ENCODE data around the gene DBNL.

The DBNL gene

DNA sequence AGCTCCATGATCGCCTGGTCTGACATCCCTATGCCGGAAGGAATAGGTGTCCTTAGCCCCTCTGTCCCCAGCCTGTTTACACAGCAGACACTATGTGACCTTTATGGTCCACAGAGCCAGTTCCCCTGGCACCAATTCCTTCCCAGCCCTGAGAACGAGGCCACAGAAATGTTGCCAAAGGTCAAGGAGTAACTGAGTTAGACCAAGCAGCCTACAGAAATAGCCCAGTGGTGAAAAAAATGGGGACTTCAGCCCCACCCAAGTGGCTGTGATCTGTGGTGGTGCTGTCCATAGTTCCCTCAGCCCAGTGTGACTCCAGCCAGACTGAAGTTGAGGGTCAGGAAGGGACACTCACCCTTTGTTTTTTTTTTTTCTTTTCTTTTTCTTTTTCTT, 18.4 kb downstream of the DBNL start:
- no peak for DNase-seq

DNA sequence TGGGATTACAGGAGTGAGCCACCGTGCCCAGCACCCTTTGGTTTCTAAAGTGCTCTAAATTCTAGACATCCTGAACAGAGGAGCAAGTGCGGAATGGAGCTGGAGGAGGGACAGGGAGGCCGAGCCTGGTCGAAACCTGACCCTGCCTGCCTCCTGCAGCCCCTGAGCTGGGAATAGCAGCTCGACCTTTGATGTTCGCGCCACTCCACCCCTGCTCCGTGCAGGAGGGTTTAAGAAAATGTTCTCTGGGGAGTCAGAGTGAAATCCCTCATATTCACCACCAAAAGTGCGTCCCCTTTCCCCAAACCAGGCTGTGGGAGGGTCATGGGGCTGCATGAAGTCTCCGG, 19.0 kb downstream of the DBNL start:
- DNase-seq, result no peak

DNA sequence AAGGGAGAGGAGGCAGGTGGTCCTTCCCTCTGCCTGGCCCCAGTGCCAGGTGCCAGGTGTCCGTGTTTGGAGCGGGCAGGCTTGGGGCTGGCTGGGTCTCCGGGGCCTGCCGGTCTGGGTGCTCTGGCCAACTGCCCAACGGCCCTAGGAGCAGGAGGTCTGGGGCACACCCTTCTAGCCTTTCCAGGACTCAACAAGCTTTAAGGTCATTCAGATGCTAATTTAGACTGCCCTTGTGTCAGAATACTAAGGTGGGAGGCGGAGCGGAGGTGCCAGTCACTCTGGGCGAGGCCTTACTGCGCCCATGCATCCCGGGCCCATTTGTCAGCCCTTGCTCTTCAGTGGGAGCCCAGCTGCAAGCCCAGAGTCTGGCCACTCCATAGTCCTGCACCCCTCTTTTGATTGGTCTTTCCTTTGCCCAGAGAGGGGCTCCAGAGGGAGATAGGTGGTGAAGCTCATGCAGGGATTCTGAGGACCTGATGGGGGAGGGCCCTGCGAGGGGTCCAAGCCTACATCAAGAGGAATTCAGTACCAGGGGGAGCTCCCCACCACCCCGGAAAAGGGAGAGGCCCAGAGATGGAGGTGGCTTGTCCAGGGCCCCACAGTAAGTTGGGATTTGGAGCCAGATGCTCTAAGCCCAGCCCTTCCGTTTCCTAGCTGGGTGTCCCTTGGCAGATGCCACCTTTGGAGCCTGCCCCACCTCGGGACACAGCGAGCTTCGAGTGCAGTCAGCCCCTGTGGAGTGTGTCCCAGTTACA, 19.6 kb downstream of the DBNL start:
- DNase-seq, result no peak

DNA sequence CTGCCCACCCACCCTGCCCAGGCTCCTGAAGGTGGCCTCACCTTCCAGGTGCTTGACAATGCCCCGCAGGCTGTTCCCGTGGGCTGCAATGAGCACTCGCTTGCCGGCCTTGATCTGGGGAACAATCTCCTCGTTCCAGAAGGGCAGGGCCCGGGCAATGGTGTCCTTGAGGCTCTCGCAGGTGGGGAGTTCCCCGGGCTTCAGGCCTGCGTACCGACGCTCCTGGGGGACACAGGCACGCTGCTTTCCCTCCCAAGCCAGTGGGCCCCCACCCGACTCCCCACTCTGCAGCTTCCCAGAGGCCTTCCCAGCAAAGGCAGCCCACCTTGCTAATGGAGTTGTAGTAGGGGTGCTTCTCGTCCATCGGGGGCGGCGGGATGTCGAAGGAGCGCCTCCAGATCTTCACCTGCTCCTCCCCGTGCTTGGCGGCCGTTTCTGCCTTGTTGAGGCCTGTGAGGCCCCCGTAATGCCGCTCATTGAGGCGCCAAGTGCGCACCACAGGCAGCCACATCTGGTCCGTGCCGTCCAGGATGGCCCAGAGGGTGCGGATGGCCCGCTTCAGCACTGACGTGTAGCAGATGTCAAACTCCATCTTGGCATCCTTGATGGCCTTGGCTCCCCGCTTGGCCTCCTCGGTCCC, 20.4 kb downstream of the DBNL start:
- DNase-seq, result no peak

DNA sequence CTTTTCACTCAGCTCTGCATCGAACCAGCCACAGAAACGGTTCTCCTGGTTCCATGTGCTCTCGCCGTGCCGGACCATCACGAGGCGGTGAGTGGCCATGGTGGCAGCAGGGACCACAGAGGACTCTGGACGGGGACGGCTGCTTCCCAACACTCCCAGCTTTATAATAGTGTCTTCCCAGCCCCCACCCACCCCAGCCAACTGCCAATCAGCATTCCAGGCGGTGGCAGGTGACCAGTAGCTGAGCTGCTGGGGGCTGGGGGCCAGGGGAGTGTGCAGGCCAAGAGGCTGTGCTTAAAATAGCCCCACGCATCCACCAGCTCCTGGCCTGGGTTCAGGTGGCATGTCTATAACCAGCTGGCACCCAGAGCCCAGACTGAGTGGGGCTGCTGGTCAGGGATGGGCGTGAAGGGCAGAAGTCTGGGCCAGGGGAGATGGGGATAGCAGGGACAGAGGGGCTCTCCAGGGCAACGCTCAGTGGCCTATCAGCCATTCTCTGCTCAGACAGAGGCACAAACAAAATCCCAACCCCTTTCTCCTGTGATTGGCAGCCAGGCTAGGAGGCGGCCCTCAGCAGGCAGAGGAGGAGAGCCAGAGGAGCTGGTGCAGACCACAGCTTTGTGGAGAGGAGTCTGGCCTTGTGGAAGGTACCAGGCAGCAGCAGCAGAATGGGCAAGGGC, 21.1 kb downstream of the DBNL start, which contains the start of gene PGAM2:
PGAM2 (minus strand) TSS at position 137 of the 680 bp plus-strand sequence; CDS start at position 99, 38 bp downstream.
- DNase-seq, result peak in 1 of 2 experiments; percentile 57

DNA sequence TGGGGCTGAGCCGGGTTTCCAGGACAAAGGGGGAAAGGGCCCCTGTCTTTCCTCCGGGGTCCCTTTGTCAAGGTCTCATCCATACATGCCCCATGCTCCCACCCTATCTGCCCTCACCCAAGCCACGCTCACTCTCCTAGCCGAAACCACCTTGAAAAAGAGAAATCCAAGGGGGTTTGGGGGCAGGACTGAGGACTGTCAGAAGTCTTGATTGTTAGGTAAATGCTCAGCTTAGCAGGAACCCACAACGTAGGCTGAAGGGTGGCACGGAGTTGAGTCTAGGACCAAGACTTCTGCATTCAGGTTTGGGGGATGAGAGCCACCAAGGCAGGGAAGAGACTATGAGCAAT, 21.6 kb downstream of the DBNL start:
- DNase-seq, result no peak

DNA sequence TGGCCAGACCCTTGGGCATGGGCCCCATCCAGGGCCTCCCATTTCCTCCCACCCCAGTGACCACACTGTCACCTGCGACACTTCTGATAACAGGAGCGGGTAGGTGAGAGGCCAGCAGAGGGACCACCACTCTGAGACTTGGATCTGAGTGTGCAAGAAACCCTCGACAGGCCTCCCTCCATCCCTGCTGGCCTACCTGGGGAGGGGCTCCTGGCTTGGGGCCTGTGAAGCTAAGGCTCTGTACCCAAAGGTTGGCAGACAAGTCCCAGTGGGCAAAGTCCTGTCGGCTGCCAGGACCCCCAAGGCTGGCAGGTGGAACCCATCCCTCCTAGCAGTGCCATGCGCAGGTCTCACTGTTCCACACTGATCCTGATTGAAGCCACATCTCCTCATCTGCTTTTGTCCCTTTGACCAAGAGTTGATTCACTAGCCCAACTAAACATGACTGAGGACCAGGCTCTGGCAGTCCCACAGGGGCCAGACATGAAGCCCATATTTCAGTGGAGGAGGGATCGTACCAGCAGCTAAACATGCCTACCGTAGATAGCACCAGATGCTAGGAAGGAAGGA, 22.1 kb downstream of the DBNL start:
- DNase-seq, result no peak

DNA sequence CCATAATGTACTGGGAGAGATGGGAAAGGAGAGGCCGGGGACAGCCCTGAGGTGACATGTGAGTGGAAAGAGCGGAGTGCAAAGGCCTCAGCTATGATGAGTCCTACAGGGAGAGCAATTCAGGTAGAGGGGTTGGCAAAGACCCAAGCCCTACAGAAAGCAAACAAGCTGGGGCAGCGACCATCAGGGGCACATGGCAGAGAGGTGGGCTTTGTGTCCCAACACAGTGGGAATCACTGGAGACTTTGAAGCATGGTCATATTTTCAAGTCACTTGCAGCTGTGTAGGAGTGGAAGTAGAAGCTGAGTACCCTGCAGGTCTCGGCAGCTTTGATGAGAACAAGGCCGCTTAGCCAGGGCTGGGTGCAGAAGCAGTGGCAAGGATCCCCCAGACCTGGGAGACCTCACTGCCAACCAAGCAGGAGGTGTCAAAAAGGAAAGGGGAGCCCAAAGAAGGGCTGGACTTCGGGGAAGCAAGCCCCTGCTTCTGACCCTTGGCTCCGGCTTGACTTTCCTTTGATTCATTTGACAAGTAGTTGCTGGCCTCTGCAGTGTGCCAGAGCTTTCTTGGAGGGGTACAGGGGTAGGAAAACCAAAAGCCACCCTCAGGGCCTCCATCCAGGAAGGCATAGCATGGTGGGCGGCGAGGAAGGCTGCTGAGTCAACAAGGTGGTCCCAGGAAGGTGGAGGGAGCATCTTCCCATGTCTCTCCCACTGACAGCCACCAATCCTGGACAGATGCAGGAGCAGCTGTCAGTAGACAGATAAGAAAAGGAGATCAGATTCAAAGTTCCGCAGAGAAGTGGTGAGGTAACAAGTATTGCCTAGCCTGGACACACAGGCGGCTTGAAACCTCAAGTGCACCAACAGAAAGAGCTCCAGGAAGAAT, 22.8 kb downstream of the DBNL start:
- DNase-seq, result no peak

DNA sequence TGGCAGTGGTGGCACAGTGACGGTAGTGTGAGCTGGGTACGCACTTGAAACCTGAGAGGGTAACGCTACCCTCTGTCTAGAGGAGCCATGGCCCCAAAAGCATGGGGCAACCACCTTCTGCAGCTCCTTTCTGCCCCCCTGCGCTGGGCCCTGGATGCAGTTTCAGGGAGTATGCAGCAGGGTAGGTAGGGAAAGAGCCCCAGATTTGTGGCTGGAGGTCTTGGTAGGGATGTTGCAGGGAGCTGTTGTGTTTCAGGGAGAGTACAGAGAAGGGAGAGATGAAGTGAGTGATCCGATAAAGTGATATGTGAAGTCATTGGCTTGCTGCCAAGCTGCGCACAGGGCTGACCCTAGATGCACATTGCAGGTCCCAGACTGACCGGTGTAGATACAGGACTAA, 23.6 kb downstream of the DBNL start:
- DNase-seq, result no peak

DNA sequence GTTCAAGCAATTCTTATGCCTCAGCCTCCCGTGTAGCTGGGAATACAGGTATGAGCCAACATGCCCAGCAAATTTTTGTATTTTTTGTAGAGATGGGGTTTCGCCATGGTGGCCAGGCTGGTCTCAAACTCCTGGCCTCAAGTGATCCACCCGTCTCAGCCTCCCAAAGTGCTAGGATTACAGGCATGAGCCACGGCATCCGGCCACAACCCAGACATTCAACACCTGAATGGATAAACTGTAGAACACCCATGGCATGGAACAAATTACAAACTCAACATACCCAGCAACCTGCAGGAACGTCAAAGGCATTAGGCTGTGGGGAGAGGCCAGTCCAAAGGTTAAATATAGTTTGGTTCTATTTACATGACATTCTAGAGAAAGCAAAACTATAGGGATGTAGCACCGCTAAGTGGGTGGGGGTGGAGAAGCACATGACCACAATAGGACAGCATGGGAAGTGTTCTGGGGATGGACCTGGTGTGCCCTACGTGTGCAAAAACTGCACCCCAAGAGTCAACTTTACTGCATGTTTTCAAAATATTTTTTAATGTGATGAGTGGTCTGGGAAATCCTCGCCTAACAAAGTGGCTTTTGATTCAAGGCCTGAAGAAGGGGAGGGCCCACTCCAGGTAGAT, 27.3 kb downstream of the DBNL start:
- DNase-seq, result no peak

DNA sequence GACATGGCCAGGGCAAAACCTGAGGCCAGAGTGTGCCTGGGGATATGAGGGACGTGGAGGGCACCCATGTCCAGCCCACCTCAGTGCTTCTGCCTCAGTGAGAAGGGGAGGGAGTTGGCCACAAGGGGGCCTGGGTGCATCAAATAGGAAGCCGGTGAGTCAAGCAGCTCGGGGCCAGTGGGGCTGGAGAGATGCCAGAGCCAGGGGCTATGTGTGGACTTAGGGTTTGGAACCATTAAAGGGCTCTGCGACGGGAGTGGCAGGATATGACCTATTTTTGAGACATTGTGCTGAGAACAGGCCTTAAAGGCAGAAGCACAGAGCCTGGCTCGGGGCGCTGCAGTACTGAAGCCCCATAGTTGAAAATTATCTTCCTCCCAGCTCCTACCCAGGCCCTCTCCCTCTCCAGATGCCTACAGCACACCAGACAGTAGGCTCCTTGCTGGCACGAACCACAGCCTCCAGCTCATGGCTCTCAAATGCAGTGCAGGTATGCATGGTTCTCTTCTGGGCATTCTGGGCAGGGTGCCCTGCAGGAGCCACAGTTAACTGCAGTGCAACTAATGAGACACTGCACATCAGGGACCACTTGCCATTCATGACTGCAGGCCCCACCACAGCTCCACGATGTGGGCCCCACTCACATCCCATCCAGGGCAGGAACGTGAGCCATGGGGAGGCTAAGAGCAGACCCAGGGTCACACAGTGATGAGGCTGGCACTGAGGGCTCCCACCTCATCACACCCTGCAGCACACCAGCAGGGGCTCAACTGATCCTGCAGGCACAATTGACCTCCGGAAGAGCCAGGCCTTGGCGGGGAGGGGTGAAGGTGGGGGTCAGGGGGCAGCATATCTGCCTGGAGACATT, 28.1 kb downstream of the DBNL start:
- peak in 1 of 2 experiments; percentile 62 for DNase-seq

DNA sequence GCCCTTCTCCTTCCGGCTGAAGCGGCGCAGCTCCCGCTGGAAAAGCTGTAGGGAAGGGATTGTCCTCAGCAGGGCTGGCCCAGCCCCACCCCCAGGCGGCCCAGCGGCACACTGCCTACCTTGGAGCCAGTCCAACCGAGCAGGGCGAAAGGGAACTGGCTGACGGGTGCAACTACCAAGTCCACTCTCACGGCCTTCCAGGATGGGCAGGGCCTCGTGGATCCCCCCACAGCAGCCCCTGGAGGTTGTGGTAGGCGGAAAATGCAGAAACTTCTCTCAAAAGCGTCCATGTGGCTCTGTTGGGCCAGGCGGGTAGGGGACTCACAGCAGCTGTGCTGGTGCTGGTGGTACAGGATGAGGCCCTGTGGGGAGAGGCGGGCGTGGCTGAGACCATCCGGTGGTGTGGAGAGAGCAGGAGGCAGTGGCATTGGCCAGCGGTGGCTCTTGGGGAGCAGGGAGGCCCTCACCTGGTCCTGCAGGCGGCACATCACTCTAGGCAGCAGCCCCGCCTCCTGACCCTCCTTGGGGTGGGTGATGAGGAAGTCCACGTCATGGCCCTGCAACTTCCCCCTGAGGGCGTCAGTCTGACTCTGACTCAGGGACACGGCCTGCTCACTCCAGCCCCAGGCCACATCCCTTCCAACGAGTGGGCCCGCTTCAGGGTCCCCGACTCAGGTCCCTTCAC, 29.3 kb downstream of the DBNL start:
- DNase-seq, result no peak

DNA sequence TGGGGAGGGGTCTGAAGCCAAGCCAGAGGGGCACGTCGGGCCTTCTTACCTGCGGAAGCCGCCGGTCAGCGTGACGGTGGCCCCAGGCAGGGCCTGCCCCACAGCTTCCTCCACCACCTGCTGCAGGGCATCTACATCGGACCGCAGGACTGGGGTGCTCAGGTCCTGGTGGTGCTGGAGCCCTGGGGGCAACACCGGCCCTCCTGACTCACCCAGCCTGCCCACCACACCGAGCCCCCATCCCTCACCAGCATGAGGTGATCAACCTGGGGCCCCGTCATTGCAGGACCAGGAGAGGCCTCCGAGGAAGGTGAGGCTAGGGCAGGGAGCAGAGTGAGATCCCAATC, 29.8 kb downstream of the DBNL start:
- no peak for DNase-seq

DNA sequence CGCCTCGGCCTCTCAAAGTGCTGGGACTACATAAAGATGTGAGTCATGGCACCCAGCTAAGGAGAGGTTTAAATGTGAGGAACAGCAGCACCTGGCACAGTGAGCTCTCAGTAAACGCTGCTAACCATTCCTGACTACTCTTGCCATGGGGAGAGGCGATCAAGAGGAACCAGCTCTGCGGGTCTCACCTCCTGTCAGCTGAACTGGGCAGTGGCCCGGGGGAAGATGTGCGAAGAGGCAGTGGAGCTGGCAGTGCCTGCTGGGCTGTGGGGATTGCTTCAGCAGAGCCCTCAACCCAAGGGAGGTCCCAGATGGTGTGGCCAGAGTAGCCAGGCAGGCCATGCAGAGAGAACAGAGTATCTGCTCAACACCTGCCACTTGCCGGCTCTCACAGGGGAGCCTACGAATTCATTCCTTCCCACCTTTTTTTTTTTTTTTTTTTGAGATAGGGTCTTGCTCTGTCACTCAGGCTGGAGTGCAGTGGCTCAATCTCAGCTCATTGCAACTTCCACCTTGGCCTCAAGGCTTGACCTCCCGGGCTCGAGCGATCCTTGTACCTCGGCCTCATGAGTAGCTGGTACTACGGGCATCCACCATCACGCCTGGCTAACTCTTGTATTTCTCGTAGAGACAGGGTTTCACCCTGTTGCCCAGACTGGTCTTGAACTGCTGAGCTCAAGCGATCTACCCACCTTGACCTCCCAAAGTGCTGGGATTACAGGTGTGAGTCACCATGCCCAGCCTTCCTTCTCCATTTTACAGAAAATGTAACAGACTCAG, 31.0 kb downstream of the DBNL start:
- no peak for DNase-seq

DNA sequence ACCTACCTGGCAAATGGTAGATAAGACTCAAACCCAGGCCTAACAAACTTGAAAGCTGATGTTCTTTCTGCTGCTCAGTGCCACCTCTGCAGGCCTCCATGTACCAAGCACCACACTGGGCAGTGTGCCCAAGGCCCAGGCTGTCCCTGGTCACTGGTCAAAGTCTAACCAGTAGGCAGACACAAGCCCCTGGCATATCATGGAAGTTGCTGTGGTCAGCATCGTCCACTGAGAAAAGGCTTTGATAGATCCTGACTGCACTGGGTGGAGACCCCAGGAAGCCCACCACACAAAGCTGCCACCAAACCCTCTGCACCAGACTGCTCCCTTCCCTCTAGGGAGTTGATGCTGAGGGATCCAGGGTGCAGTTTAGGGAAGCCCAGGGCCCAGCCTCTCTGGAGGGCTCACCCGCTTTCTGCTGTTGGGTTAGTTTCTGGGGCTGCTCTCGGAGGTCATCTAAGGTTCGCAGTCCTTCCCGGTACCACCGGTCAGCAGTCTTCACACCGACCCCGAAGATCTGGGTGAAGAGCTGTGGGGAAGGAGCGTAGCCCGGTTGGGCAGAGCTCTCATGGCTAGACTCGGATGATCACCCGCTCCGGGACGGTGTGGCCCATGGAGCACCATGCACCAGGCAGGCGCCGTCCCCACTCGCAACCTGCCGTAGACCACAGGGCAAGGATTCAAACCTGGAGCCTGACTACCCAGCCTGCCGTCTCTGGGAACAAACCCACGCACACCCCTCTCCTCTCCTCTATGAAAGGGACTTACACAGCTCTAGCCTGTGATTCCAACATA, 31.8 kb downstream of the DBNL start:
- DNase-seq, result no peak

DNA sequence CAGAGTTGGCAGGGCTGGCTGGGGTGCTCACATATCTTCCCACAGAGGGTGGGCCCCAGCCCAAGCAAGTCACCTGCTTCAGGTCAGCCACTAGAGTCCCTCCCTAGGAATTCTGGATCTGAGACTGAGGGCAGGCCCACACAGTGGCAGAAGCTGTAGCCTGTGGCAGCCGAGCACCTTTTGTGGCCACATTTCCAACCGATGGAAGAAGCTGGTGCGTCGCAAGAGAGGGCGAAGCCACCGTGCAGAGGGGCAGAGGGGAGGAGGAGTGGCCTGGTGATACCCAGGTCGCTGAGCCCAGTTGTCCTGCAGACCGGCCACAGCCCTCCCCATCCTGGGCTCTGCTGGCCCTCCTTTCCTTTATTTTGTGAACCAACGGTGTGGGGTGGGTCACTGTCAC, 32.6 kb downstream of the DBNL start:
- DNase-seq, result no peak

DNA sequence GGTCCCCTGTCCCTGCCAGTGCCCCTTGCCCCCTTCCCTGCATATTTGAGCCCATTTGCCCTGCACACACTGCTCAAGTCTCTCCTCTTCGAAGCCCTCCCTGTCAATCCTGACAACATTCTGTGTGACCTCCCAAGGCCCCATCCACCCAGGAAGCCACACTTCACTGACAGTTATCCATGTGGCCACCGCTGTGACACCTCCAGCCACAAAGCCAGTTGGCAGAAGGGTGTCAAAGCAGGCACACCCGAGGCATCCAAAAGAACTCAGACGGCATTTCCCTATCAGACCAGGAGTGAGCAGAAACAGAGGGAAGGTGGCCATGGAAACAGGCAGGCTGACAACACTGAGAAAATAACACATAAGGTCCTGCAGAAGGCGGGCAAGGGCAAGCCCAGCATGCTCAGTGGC, 33.2 kb downstream of the DBNL start:
- no peak for DNase-seq

DNA sequence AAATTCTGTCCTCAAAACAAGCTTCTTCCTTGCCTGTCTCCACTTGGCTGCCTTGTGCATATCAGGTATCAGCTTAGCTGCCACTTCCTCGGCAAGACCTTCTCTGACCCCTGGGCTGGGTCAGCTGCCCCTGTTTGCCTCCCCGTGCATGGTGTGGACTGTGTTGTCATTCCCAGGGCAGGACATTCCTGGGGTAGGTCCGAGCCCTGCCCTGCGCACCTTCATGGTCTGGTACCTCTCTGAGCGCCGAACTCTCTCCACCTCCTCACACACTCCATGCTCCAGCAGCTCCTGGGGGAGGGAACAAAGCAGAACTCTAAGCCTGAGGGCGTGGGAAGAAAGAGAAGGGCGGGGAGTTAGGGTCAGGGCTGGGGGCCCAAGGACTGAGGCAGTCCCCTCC, 34.0 kb downstream of the DBNL start:
- no peak for DNase-seq

All from NCI-H446 (cell line).